ENCODE results near the gene JCAD. TPM values are rescaled to one million over a fixed set of nuclear protein-coding genes. Genes with fewer than 3 reads are reported as not detected.
A peak's percentile ranks its signal among the peaks of the same experiment; 100 is the strongest.

The JCAD gene
- total and polyA plus RNA-seq, 7 donors: 0.46 to 141 (median 99.7) TPM

DNA sequence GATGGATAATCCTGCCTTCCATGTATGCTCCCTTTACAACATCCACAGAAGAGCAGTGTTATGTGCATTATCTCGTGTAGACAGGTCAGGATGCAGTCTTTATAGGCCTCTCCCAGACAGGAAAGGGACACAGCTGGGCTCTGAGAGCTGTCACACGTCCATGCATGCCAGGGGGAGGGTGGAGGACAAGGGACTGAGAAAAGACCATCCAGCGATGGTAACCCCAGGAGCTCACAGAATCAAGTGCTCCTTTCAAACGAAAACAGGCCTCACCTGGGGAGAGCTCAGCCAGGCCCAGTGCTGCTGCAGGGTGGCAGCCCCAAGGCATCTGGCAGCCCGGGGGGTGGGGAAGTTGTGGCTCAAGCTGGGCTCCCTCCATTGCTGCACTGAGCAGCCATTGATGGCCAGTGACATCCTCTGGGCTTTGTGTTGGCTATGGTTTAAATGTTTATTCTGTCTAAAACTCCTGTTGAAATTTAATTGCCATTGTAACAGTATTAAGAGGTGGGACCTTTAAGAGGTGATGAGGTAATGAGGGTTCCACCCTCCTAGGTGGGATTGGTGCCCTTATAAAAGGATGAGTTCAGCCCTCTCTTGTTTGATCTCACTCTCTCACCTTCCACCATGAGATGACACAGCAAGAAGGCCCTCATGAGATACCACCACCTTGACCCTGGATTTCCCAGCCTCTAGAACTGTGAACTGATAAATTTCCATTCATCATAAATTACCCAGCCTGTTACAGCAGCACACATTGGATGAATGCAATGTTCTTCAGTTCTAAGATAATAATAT, 15.7 kb downstream of the JCAD start:
- H3K27me3 ChIP-seq: no peaks in the 10 kb centered on the region
- no peaks in the 10 kb centered on the region for H3K9me3 ChIP-seq
- intact Hi-C loops (cut with DNase I): no loop called here
- no peak for DNase-seq
- 59% methylated on average over 5 of the region's 5 CpGs for WGBS, 2 donors
- H3K4me1 ChIP-seq: peaks cover 0 to 57% (median 37%) of the 10 kb centered on the region in 4 donors
- H3K27ac ChIP-seq: no peak overlapping the region
- H3K4me3 ChIP-seq: no peak overlapping the region
- TF ChIP-seq EP300 (IDR thresholded peaks at IDR 0.05): no peak
- no peak for TF ChIP-seq CTCF (IDR thresholded peaks at IDR 0.05)
- no peak for TF ChIP-seq POLR2A (IDR thresholded peaks at IDR 0.05)
- TF ChIP-seq POLR2AphosphoS5 (IDR thresholded peaks at IDR 0.05): no peak
- peaks cover 28 to 83% (median 30%) of the 10 kb centered on the region in 4 donors for H3K36me3 ChIP-seq

GRCh38 chr10:30042820-30043219, 16.6 kb downstream of the JCAD start:
- Histone ChIP-seq H3K27me3 (no peaks in the 10 kb centered on the region), H3K4me3 (no peak overlapping the region), H3K27ac (peak overlapping the region in 2 of 4 donors; percentile 19 to 27), H3K9me3 (no peaks in the 10 kb centered on the region), H3K4me1 (peaks cover 0 to 53% (median 36%) of the 10 kb centered on the region in 4 donors), H3K36me3 (peaks cover 28 to 82% (median 30%) of the 10 kb centered on the region in 4 donors)
- intact Hi-C loops (cut with DNase I): no loop called here
- DNase-seq: no peak
- WGBS, 2 donors: 90 to 96% methylated on average over 3 of the region's 3 CpGs
- no peak for TF ChIP-seq EP300 (IDR thresholded peaks at IDR 0.05)
- no peak for TF ChIP-seq POLR2A (IDR thresholded peaks at IDR 0.05)
- no peak for TF ChIP-seq POLR2AphosphoS5 (IDR thresholded peaks at IDR 0.05)
- no peak for TF ChIP-seq CTCF (IDR thresholded peaks at IDR 0.05)

DNA sequence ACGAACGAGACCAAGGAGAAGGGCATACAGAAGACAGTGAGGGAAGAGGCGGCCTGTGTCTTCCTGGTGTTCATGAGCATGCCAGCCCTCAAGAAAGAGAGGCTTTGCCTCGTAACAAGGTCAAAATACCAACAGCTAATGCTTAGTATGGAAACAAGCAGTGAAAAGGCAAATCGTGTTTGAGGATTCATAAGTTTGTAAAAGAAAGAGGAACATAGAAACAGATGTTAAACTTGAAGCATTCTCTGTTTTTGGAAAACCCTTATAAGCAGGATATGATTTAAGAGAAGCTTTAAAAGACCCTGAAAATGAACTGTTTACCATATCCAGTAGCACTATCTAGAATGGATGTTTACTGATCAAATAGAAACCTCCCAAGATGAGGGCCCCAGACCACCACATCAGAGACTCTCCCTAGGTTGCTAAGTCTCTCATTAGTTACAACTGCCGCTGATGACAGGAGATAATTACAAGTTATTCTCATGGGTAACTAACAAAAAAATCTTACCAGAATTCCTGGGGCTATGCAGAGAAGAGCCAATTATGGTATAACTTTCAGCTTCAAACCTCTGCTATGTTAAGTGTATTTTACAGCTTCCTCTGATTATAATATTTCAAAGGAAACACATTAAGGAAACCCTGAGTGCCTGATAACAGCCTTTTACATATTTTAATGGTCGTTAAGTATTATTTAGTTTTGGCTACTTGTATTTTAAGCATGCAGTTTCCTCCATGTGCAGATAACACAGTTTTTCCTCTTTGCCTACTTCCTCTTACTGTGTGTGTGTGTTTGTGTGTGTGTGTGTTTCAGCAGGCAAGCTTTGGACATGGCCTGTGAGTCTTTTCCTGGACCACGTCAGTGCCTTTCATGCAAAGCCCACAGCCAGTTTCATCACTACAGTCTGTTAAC, 17.9 kb downstream of the JCAD start:
- Histone ChIP-seq H3K4me3 (no peak overlapping the region), H3K27me3 (no peaks in the 10 kb centered on the region), H3K4me1 (peaks cover 0 to 62% (median 43%) of the 10 kb centered on the region in 4 donors), H3K27ac (peak overlapping the region; percentile 4 to 27 (median 18)), H3K9me3 (no peaks in the 10 kb centered on the region), H3K36me3 (peaks cover 15 to 68% (median 22%) of the 10 kb centered on the region in 4 donors)
- intact Hi-C loops (cut with DNase I): no loop called here
- no peak for DNase-seq
- 58 to 60% methylated on average over 8 of the region's 8 CpGs for WGBS, 2 donors
- TF ChIP-seq POLR2AphosphoS5 (IDR thresholded peaks at IDR 0.05) (peak in 1 of 4 donors; percentile 9), CTCF (IDR thresholded peaks at IDR 0.05) (no peak)

DNA sequence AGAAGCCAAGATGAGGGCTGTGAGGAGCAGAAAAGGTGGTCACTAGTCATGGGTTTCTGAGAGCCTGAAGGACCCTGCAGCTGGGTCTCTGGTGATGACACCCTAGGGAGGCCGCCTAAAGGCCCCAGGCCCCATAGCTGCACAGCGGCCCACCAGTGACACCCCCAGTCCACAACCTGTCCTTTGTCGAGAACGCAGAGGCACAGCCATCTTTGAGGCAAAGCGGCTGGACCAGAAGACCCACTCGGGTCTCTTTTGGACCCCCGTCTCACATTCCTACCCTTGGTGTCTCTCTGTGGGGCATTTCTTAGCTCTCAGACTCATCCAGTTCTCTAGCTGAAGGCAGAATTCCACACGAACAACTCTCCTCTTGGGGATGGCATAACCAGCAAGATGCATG, 18.8 kb downstream of the JCAD start:
- H3K27me3 ChIP-seq: no peaks in the 10 kb centered on the region
- DNase-seq: no peak
- H3K36me3 ChIP-seq: peaks cover 8 to 61% (median 16%) of the 10 kb centered on the region in 4 donors
- TF ChIP-seq EP300 (IDR thresholded peaks at IDR 0.05): no peak
- TF ChIP-seq POLR2A (IDR thresholded peaks at IDR 0.05): no peak
- TF ChIP-seq POLR2AphosphoS5 (IDR thresholded peaks at IDR 0.05): no peak
- no peak for TF ChIP-seq CTCF (IDR thresholded peaks at IDR 0.05)
- H3K9me3 ChIP-seq: no peaks in the 10 kb centered on the region
- H3K4me3 ChIP-seq: no peak overlapping the region
- WGBS, 2 donors: 87 to 88% methylated on average over 8 of the region's 8 CpGs
- intact Hi-C loops (cut with DNase I): no loop called here
- peaks cover 0 to 66% (median 49%) of the 10 kb centered on the region in 4 donors for H3K4me1 ChIP-seq
- H3K27ac ChIP-seq: peak overlapping the region in 3 of 4 donors; percentile 4 to 17 (median 17)

All from sigmoid colon (tissue), 7 donors.